ENCODE data around the gene GPR158. TPM values are rescaled to one million over a fixed set of nuclear protein-coding genes. Genes with fewer than 3 reads are reported as not detected.

GPR158 gene
- total and polyA plus RNA-seq, 2 of the 8 experiments (the other 6 are each of a cell fraction or from before 2014, with no cell fraction given), result 0.14 to 0.78 TPM

DNA sequence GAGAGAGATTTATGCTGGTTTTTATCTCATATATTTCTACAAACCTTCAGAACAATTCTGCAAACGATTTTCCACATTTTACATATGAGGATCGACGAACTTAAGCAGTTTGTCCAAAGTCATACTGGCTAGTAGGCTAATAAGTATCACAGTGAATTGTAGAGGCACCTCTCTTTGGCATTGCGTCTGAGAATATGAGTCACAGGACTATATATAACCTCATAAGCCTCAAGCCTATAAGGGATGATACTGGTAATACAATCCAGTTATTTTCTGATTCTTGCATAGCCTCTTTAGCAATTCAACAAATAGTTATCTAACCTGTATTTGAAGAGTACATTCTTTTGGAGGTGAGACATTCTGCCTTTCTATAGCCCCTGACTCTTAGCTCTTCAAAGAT, 129.8 kb downstream of the GPR158 start:
- H2BK20ac ChIP-seq (ENCODE audit: low read length), result no peak overlapping the region
- H4K8ac ChIP-seq (ENCODE audit: extremely low read depth, insufficient read depth, low read length), result no peak overlapping the region
- no peak overlapping the region for H3K4me2 ChIP-seq (ENCODE audit: insufficient read depth in 1 of 2, low read depth in 2 of 2, low read length in 2 of 2)
- no peak overlapping the region for H2BK120ac ChIP-seq (replicated peaks; ENCODE audit: low read depth, low read length)
- H3K4ac ChIP-seq (replicated peaks; ENCODE audit: insufficient read length, low read depth, low read length), result no peak overlapping the region
- H3K4me3 ChIP-seq (ENCODE audit: extremely low read depth in 1 of 4, insufficient read depth in 2 of 4, low read depth in 3 of 4, low read length in 4 of 4), result no peak overlapping the region
- H4K20me1 ChIP-seq (replicated peaks in 1 of 2; ENCODE audit: control insufficient read depth in 1 of 2, insufficient read depth in 2 of 2, low read length in 2 of 2), result no peaks in the 10 kb centered on the region
- no peaks in the 10 kb centered on the region for H3K27me3 ChIP-seq (replicated peaks in 1 of 4; ENCODE audit: control insufficient read depth in 3 of 4, extremely low read depth in 1 of 4, insufficient read depth in 3 of 4, low read length in 3 of 4)
- DNase-seq (ENCODE audit: low read depth in 1 of 2, low spot score in 2 of 2) (no peak), FAIRE-seq (no peak)
- H3K4me1 ChIP-seq (replicated peaks in 1 of 4; ENCODE audit: control insufficient read depth in 3 of 4, insufficient read depth in 4 of 4, low read length in 3 of 4), result peaks cover 0 to 2% (median 0%) of the 10 kb centered on the region in 4 experiments; a peak in 2 of 7 replicates
- no peak overlapping the region for H3K56ac ChIP-seq (replicated peaks; ENCODE audit: insufficient read length, low read depth, low read length)
- no peak overlapping the region for H4K91ac ChIP-seq (replicated peaks; ENCODE audit: insufficient read length, low read length)
- WGBS, 2 experiments (ENCODE audit: extremely low coverage in 1 of 2, insufficient coverage in 1 of 2, insufficient read length in 1 of 2, insufficient replicate concordance in 2 of 2, low coverage in 1 of 2, low lambda C conversion rate in 2 of 2, missing lambda C conversion rate in 1 of 2), result 92% methylated on average over 4 of the region's 4 CpGs; no CpG with 5 or more reads in 1 of the 2 experiments
- H3K18ac ChIP-seq (ENCODE audit: extremely low read depth, low read length), result no peak overlapping the region
- no peaks in the 10 kb centered on the region; the same call in 1 of the 2 replicates for H3K23me2 ChIP-seq (ENCODE audit: low read depth, low read length)
- ChIA-PET POLR2A (ENCODE audit: partially characterized antibody) (no interaction called here), CTCF (ENCODE audit: partially characterized antibody) (no interaction called here)
- no peak overlapping the region for H2BK5ac ChIP-seq (ENCODE audit: low read depth, low read length)
- no peaks in the 10 kb centered on the region for H3K79me1 ChIP-seq (ENCODE audit: low read depth, low read length)
- H2AFZ ChIP-seq (ENCODE audit: low read length), result no peak overlapping the region
- H3K9ac ChIP-seq (replicated peaks in 1 of 4; ENCODE audit: extremely low read depth in 1 of 4, low read depth in 3 of 4, low read length in 3 of 4), result no peak overlapping the region
- H3K27ac ChIP-seq (ENCODE audit: low read depth, low read length), result no peak overlapping the region
- peaks cover 4 to 7% of the 10 kb centered on the region in 2 experiments for H3K9me3 ChIP-seq (ENCODE audit: insufficient read depth in 2 of 2, low read depth in 1 of 2, low read length in 1 of 2)
- H3K79me2 ChIP-seq (ENCODE audit: control insufficient read depth in 1 of 2, insufficient read depth in 2 of 2, low read length in 2 of 2), result no peaks in the 10 kb centered on the region
- H3K14ac ChIP-seq (ENCODE audit: insufficient read length), result no peak overlapping the region
- no peaks in the 10 kb centered on the region for H3K36me3 ChIP-seq (ENCODE audit: control insufficient read depth in 2 of 4, insufficient read depth in 4 of 4, low read length in 3 of 4)
- H2AK5ac ChIP-seq (ENCODE audit: low read depth, low read length), result no peak overlapping the region
- no peak overlapping the region for H2BK15ac ChIP-seq (ENCODE audit: low read length)
- H2BK12ac ChIP-seq (ENCODE audit: low read depth, low read length), result no peak overlapping the region
- no peak overlapping the region for H3K23ac ChIP-seq (ENCODE audit: insufficient read length)
- H4K5ac ChIP-seq (ENCODE audit: insufficient read length, low read depth, low read length), result no peak overlapping the region
- TF ChIP-seq EZH2 (IDR thresholded peaks at IDR 0.05; ENCODE audit: low read depth, low read length, severe bottlenecking), result no peak
- TF ChIP-seq SRF (IDR thresholded peaks at IDR 0.05; ENCODE audit: low read depth, low read length), result no peak
- TF ChIP-seq, protein P1, sequence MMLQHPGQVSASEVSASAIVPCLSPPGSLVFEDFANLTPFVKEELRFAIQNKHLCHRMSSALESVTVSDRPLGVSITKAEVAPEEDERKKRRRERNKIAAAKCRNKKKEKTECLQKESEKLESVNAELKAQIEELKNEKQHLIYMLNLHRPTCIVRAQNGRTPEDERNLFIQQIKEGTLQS (IDR thresholded peaks at IDR 0.05; ENCODE audit: insufficient read depth, low read depth, low read length), result no peak
- no peak for TF ChIP-seq RXRA (IDR thresholded peaks at IDR 0.05; ENCODE audit: insufficient read depth, low read depth, low read length)
- no peak for TF ChIP-seq HDAC2 (IDR thresholded peaks at IDR 0.05; ENCODE audit: borderline replicate concordance in 1 of 2, low read depth in 2 of 2, low read length in 2 of 2)
- TF ChIP-seq, protein P2, sequence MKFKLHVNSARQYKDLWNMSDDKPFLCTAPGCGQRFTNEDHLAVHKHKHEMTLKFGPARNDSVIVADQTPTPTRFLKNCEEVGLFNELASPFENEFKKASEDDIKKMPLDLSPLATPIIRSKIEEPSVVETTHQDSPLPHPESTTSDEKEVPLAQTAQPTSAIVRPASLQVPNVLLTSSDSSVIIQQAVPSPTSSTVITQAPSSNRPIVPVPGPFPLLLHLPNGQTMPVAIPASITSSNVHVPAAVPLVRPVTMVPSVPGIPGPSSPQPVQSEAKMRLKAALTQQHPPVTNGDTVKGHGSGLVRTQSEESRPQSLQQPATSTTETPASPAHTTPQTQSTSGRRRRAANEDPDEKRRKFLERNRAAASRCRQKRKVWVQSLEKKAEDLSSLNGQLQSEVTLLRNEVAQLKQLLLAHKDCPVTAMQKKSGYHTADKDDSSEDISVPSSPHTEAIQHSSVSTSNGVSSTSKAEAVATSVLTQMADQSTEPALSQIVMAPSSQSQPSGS (IDR thresholded peaks at IDR 0.05; ENCODE audit: low read length), result no peak
- TF ChIP-seq POLR2A (IDR thresholded peaks at IDR 0.05; ENCODE audit: control extremely low read depth in 1 of 2, low read depth in 2 of 2, low read length in 2 of 2), result no peak
- no peak for TF ChIP-seq GABPA (IDR thresholded peaks at IDR 0.05; ENCODE audit: borderline replicate concordance, insufficient read depth, low read length)
- no peak for TF ChIP-seq RFX5 (IDR thresholded peaks at IDR 0.05; ENCODE audit: borderline replicate concordance, low read depth, low read length)
- TF ChIP-seq ZNF274 (IDR thresholded peaks at IDR 0.05; ENCODE audit: borderline replicate concordance, extremely low read depth, low read length), result no peak
- TF ChIP-seq CREB1 (IDR thresholded peaks at IDR 0.05), result no peak
- no peak for TF ChIP-seq BRCA1 (IDR thresholded peaks at IDR 0.05; ENCODE audit: low read depth, low read length)
